ENCODE measurements around the gene TMEM179B.
A peak's percentile ranks its signal among the peaks of the same experiment; 100 is the strongest.

TMEM179B gene

DNA sequence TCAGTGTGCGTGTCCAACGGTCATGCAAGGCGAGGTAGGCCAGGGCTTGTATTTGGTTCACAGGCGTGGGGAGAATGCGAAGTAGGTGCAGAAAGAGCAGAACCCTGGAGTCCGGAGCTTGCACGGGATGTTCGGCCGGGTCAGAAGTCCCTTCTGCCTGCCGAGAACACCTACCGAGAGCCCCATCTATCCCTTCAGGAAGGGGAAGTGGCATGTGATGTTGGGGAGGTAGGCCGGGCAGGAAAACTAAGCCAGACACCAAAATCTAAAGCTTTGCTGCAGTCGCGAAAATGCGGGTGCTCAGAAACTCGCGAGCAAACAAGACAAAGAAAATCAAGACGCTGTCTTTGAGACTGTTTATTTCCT is 16.4 kb upstream of the TMEM179B start:
- Histone ChIP-seq H3K27me3 (ENCODE audit: low read depth, low read length) (no peaks in the 10 kb centered on the region), H3K36me3 (ENCODE audit: control insufficient read depth in 1 of 2, insufficient read depth in 2 of 2, low read length in 2 of 2) (peaks cover 16 to 22% of the 10 kb centered on the region in 2 donors), H3K4me1 (ENCODE audit: control insufficient read depth in 1 of 2, insufficient read depth in 2 of 2, low read length in 2 of 2) (peaks cover 0 to 18% of the 10 kb centered on the region in 2 donors), H3K4me3 (ENCODE audit: low read depth in 1 of 2, low read length in 2 of 2) (peak overlapping the region; percentile 73 to 77), H3K27ac (ENCODE audit: low read length) (peak overlapping the region; percentile 62), H3K9me3 (ENCODE audit: control insufficient read depth in 1 of 2, low read length in 2 of 2) (no peaks in the 10 kb centered on the region)

DNA sequence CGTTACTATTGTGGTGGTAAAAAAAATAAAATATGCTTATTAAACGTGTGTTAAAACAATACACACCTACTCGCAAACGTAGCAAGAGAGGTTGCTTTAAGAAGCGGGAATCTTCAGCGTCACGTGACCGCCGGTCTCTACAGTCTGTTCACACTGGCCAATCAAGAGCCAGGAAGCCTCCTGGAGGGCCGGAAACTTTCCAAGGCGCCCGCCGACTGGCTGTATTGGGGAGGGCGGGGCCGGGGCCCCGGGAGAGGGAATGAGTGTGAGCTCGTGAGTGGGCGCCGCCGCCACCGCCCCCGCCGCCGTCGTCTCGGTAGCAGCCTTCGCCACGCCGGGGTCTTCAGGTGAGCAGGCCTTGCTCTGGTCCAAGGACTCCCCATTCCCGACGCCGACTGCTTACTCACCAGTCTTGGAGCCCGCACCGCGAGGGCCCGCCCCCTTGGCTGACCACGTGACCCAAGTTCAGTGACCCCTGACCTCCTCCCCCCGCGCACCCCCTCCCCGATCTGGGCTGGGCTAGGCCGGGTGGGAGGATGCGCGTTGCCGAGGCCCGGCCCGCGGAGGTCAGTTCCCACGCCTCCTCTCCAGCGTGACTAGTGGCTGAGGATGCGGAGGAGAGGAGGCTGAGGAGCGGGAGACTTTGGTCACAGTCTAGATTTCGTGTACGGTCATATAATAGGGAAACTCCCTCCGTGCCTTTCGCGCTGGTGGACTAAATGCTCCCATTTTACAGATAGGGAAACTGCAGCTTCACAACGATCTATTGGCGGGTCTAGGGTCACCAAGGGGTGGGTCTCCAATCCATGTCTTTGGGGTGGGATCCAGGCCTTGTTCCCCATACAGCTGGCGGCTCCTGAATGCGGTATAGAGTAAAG is 15.8 kb upstream of the TMEM179B start, which contains the start of gene TAF6L:
TSS of gene TAF6L (plus strand) at position 253 of the 878 bp plus-strand sequence. CDS start 4,388 bp downstream, outside the sequence.
- H3K27ac ChIP-seq (ENCODE audit: low read length) = peak within 1 kb of the TSS; percentile 62

DNA sequence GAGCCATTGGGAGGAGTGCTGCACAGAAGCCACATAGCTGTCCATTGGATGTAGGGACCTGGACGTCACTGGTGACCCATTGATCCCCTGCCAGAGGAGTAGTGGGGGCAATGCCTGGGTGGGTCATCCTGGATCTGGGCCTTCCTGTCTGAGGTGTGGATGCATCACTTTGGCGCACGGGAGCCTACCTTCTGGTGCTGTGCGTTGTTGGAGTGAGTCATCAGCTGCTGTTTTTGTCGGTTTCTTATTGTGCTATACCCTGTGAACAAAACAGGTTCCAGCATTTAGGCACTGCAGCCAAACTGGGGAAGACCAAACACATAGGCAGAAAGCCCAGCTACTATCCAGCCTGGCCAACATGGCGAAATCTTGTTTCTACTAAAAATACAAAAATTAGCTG is 12.8 kb upstream of the TMEM179B start:
- Histone ChIP-seq H3K27ac (ENCODE audit: low read length) (no peak overlapping the region), H3K27me3 (ENCODE audit: low read depth, low read length) (no peaks in the 10 kb centered on the region), H3K9me3 (ENCODE audit: control insufficient read depth in 1 of 2, low read length in 2 of 2) (no peaks in the 10 kb centered on the region), H3K4me3 (ENCODE audit: low read depth in 1 of 2, low read length in 2 of 2) (no peak overlapping the region), H3K4me1 (ENCODE audit: control insufficient read depth in 1 of 2, insufficient read depth in 2 of 2, low read length in 2 of 2) (peaks cover 0 to 18% of the 10 kb centered on the region in 2 donors), H3K36me3 (ENCODE audit: control insufficient read depth in 1 of 2, insufficient read depth in 2 of 2, low read length in 2 of 2) (peaks cover 20 to 28% of the 10 kb centered on the region in 2 donors)

More for the DNA sequence above, 15.8 kb upstream of the TMEM179B start, which contains the start of gene TAF6L:
- H3K9me3 ChIP-seq (ENCODE audit: control insufficient read depth in 1 of 2, low read length in 2 of 2) = no peaks in the 10 kb centered on the region
- peaks cover 0 to 18% of the 10 kb centered on the region in 2 donors for H3K4me1 ChIP-seq (ENCODE audit: control insufficient read depth in 1 of 2, insufficient read depth in 2 of 2, low read length in 2 of 2)
- peaks cover 17 to 22% of the 10 kb centered on the region in 2 donors for H3K36me3 ChIP-seq (ENCODE audit: control insufficient read depth in 1 of 2, insufficient read depth in 2 of 2, low read length in 2 of 2)
- no peaks in the 10 kb centered on the region for H3K27me3 ChIP-seq (ENCODE audit: low read depth, low read length)
- H3K4me3 ChIP-seq (ENCODE audit: low read depth in 1 of 2, low read length in 2 of 2) = peak within 1 kb of the TSS; percentile 73 to 77

DNA sequence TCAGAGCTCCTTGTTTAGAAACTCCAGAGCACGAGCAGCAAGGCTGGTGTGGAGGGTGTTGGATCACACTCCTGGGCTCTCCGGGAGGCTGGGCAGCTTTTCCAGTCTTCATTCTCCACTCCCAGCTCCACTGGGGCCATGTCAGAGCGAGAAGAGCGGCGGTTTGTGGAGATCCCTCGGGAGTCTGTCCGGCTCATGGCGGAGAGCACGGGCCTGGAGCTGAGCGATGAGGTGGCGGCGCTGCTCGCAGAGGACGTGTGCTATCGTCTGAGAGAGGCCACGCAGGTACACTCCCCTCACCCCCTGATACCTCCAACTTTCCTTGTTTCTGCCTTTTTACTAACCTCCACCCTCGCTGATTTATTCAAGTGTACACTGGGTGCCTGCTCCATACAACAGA is 11.6 kb upstream of the TMEM179B start:
- peaks cover 0 to 8% of the 10 kb centered on the region in 2 donors for H3K4me1 ChIP-seq (ENCODE audit: control insufficient read depth in 1 of 2, insufficient read depth in 2 of 2, low read length in 2 of 2)
- no peaks in the 10 kb centered on the region for H3K27me3 ChIP-seq (ENCODE audit: low read depth, low read length)
- peaks cover 20 to 28% of the 10 kb centered on the region in 2 donors for H3K36me3 ChIP-seq (ENCODE audit: control insufficient read depth in 1 of 2, insufficient read depth in 2 of 2, low read length in 2 of 2)
- H3K4me3 ChIP-seq (ENCODE audit: low read depth in 1 of 2, low read length in 2 of 2) = no peak overlapping the region
- H3K9me3 ChIP-seq (ENCODE audit: control insufficient read depth in 1 of 2, low read length in 2 of 2) = no peaks in the 10 kb centered on the region
- no peak overlapping the region for H3K27ac ChIP-seq (ENCODE audit: low read length)

DNA sequence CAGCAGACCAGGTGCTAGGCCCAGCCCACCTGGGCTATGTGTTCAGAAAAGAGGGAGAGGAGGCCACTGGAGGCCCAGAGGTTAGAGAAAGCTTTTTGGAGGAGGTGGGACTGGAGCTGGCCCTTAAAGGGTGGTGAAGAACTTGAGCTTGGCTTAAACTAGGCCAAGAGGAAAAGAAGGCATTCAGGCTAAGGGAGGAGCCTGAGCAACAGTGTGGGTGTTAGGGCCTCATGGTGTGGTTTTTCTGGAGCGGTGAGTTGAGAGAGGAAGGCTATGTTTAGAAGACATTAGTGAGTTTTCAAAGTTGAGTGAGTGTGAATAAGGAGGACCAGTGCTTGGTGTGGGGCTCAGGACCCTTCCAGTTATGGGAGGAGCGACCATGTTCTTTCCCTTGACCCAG is 9.8 kb upstream of the TMEM179B start:
- H3K27ac ChIP-seq (ENCODE audit: low read length) = no peak overlapping the region
- H3K4me3 ChIP-seq (ENCODE audit: low read depth in 1 of 2, low read length in 2 of 2) = no peak overlapping the region
- H3K27me3 ChIP-seq (ENCODE audit: low read depth, low read length) = no peaks in the 10 kb centered on the region
- no peaks in the 10 kb centered on the region for H3K4me1 ChIP-seq (ENCODE audit: control insufficient read depth in 1 of 2, insufficient read depth in 2 of 2, low read length in 2 of 2)
- peaks cover 24 to 34% of the 10 kb centered on the region in 2 donors for H3K36me3 ChIP-seq (ENCODE audit: control insufficient read depth in 1 of 2, insufficient read depth in 2 of 2, low read length in 2 of 2)
- H3K9me3 ChIP-seq (ENCODE audit: control insufficient read depth in 1 of 2, low read length in 2 of 2) = no peaks in the 10 kb centered on the region

DNA sequence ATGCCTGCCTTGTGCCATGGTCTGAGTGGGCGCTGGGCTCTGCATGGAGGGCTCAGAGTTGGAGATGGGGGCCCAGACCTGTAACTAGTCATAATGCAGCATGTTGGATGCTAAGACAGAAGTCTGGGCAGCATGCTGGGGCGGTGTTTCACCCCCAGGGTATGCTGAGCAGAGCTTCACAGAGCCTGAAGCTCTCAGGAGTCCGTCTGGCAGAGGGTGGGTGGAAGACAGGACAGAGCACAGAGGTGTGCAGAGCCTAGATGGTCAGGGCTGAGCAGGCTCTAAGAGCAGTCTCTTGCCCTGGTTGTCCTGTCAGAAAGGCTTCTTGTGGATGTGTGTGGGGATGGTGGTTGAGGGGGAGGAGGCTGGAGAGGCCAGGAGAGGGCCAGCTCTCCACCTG is 8.8 kb upstream of the TMEM179B start:
- no peaks in the 10 kb centered on the region for H3K27me3 ChIP-seq (ENCODE audit: low read depth, low read length)
- no peak overlapping the region for H3K27ac ChIP-seq (ENCODE audit: low read length)
- no peaks in the 10 kb centered on the region for H3K9me3 ChIP-seq (ENCODE audit: control insufficient read depth in 1 of 2, low read length in 2 of 2)
- peaks cover 30 to 39% of the 10 kb centered on the region in 2 donors for H3K36me3 ChIP-seq (ENCODE audit: control insufficient read depth in 1 of 2, insufficient read depth in 2 of 2, low read length in 2 of 2)
- no peak overlapping the region for H3K4me3 ChIP-seq (ENCODE audit: low read depth in 1 of 2, low read length in 2 of 2)
- no peaks in the 10 kb centered on the region for H3K4me1 ChIP-seq (ENCODE audit: control insufficient read depth in 1 of 2, insufficient read depth in 2 of 2, low read length in 2 of 2)

DNA sequence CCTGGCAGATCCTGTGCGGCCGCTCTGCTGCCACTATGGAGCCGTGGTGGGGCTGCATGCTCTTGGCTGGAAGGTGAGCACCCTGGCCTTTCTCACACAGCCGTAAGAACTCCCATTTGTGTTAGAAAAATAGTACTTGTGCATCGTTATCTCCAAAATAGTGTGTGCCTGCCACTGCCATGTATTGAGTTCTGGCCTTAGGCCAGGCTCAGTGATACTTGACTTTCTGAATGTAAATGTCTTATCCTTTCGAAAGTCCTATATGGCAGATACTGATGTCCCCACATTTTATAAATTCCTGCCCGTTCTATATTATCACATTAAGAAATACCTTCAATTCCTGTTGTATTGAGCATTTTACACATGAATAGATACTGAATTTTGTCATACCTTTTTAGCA is 4.4 kb upstream of the TMEM179B start:
- Histone ChIP-seq H3K4me3 (ENCODE audit: low read depth in 1 of 2, low read length in 2 of 2) (no peak overlapping the region), H3K4me1 (ENCODE audit: control insufficient read depth in 1 of 2, insufficient read depth in 2 of 2, low read length in 2 of 2) (peaks cover 6 to 9% of the 10 kb centered on the region in 2 donors), H3K27ac (ENCODE audit: low read length) (no peak overlapping the region), H3K36me3 (ENCODE audit: control insufficient read depth in 1 of 2, insufficient read depth in 2 of 2, low read length in 2 of 2) (peaks cover 20 to 23% of the 10 kb centered on the region in 2 donors), H3K27me3 (ENCODE audit: low read depth, low read length) (no peaks in the 10 kb centered on the region), H3K9me3 (ENCODE audit: control insufficient read depth in 1 of 2, low read length in 2 of 2) (no peaks in the 10 kb centered on the region)

DNA sequence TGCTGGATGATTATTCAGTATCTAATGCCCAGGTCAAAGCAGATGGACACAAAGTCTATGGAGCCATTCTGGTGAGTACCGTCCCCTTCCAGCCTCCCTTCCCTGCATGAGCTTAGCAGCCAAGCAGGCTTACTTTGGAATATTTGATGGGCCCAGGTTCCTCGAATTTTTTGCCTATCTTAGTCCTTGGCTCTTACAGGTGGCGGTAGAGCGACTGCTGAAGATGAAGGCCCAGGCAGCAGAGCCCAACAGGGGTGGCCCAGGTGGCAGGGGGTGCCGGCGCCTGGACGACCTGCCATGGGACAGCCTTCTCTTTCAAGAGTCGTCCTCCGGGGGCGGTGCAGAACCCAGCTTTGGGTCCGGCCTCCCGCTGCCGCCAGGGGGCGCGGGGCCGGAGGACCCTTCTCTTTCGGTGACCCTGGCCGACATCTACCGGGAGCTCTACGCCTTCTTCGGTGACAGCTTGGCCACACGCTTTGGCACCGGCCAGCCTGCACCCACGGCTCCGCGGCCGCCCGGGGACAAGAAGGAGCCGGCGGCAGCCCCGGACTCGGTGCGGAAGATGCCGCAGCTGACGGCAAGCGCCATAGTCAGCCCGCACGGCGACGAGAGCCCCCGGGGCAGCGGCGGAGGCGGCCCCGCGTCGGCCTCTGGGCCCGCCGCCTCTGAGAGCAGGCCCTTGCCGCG is 741 bp upstream of the TMEM179B start:
- H3K27ac ChIP-seq (ENCODE audit: low read length) = peak overlapping the region; percentile 94
- H3K9me3 ChIP-seq (ENCODE audit: control insufficient read depth in 1 of 2, low read length in 2 of 2) = no peaks in the 10 kb centered on the region
- peaks cover 14 to 45% of the 10 kb centered on the region in 2 donors for H3K4me1 ChIP-seq (ENCODE audit: control insufficient read depth in 1 of 2, insufficient read depth in 2 of 2, low read length in 2 of 2)

DNA sequence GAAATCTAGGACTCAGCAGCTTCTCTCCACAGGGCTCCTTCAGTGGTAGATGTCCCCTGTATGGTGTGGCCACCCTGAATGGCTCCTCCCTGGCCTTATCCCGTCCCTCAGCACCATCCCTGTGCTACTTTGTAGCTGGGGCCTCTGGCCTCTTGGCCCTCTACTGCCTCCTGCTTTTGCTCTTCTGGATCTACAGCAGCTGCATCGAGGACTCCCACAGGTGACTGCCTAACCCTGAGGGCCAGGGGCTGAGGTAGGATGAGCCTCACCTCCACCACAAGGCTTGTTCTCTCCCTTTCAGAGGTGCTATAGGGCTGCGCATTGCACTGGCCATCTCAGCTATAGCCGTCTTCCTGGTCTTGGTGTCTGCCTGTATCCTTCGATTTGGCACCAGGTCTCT is 1.8 kb downstream of the TMEM179B start:
- Histone ChIP-seq H3K27ac (ENCODE audit: low read length) (no peak overlapping the region), H3K9me3 (ENCODE audit: control insufficient read depth in 1 of 2, low read length in 2 of 2) (no peaks in the 10 kb centered on the region), H3K4me1 (ENCODE audit: control insufficient read depth in 1 of 2, insufficient read depth in 2 of 2, low read length in 2 of 2) (peaks cover 22 to 57% of the 10 kb centered on the region in 2 donors), H3K36me3 (ENCODE audit: control insufficient read depth in 1 of 2, insufficient read depth in 2 of 2, low read length in 2 of 2) (peaks cover 16 to 32% of the 10 kb centered on the region in 2 donors), H3K4me3 (ENCODE audit: low read depth in 1 of 2, low read length in 2 of 2) (no peak overlapping the region), H3K27me3 (ENCODE audit: low read depth, low read length) (no peaks in the 10 kb centered on the region)

More for the DNA sequence above, 741 bp upstream of the TMEM179B start:
- Histone ChIP-seq H3K4me3 (ENCODE audit: low read depth in 1 of 2, low read length in 2 of 2) (peak overlapping the region; percentile 98), H3K27me3 (ENCODE audit: low read depth, low read length) (no peaks in the 10 kb centered on the region), H3K36me3 (ENCODE audit: control insufficient read depth in 1 of 2, insufficient read depth in 2 of 2, low read length in 2 of 2) (peaks cover 22 to 31% of the 10 kb centered on the region in 2 donors)

DNA sequence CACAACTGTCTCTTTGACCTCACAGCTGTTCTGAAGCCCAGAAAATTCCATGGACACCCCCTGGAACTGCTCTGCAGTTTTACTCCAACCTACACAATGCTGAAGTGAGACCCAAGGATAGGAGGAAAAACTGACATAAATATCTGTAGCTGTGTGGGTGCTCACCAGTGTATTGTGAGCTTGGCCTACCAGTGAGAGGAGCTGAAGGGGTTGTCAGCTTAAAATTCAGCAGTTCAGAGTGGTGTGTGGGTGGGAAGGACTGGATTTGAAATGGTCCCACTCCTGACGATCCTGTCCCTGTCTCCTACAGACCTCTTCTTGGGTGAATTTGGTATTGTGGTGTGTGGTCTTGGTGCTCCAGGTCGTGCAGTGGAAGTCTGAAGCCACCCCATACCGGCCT is 2.4 kb downstream of the TMEM179B start:
- H3K9me3 ChIP-seq (ENCODE audit: control insufficient read depth in 1 of 2, low read length in 2 of 2) = no peaks in the 10 kb centered on the region
- H3K27ac ChIP-seq (ENCODE audit: low read length) = no peak overlapping the region
- H3K27me3 ChIP-seq (ENCODE audit: low read depth, low read length) = no peaks in the 10 kb centered on the region
- H3K4me1 ChIP-seq (ENCODE audit: control insufficient read depth in 1 of 2, insufficient read depth in 2 of 2, low read length in 2 of 2) = peaks cover 22 to 57% of the 10 kb centered on the region in 2 donors
- H3K4me3 ChIP-seq (ENCODE audit: low read depth in 1 of 2, low read length in 2 of 2) = no peak overlapping the region
- H3K36me3 ChIP-seq (ENCODE audit: control insufficient read depth in 1 of 2, insufficient read depth in 2 of 2, low read length in 2 of 2) = peaks cover 22 to 38% of the 10 kb centered on the region in 2 donors

DNA sequence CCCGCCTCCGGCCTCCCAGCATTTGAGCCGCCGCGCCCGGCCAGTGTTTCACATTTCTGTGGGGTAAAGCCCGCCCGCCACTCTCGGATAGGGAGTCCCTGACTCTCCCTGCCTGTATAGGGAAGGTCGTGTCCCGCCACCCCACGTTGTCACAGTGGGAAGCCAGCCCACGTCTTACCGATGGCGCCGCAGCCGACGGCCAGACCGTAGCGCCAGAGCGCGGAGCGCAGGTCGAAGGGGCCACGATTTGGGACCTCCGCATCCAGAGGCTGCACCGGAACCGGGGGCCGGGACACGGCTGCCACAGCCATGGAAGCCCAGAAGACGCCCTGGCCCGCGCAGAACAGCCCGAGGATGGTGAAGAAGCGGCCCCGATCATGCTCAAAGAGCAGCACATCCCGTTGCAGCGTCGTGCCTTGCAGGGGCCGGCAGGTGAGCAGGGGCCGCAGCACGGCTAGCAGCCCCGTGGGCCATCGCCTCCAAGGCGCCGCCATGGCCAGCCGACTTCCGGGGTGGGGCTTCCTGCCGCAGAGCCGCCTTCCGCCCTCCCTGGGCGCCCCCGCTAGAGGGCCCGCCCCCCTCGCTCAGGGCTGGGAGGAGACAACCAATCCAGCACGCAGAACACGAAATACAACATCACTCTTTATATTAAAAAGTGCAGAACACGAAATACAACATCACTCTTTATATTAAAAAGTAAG is 4.4 kb downstream of the TMEM179B start, which contains the start of gene TMEM223:
TSS of gene TMEM223 (minus strand) at position 506 of the 701 bp plus-strand sequence. CDS start at position 494, 12 bp downstream.
- H3K4me3 ChIP-seq (ENCODE audit: low read depth in 1 of 2, low read length in 2 of 2) = peak within 1 kb of the TSS; percentile 78 to 94
- H3K27ac ChIP-seq (ENCODE audit: low read length) = peak within 1 kb of the TSS; percentile 53
- H3K4me1 ChIP-seq (ENCODE audit: control insufficient read depth in 1 of 2, insufficient read depth in 2 of 2, low read length in 2 of 2) = peaks cover 16 to 48% of the 10 kb centered on the region in 2 donors
- no peaks in the 10 kb centered on the region for H3K27me3 ChIP-seq (ENCODE audit: low read depth, low read length)
- no peaks in the 10 kb centered on the region for H3K9me3 ChIP-seq (ENCODE audit: control insufficient read depth in 1 of 2, low read length in 2 of 2)
- peaks cover 39 to 57% of the 10 kb centered on the region in 2 donors for H3K36me3 ChIP-seq (ENCODE audit: control insufficient read depth in 1 of 2, insufficient read depth in 2 of 2, low read length in 2 of 2)
